HL-60 (cell line): Measurements from ENCODE around the gene TMUB2.

Experiments
- POLR2AphosphoS5 ChIP-seq: IDR thresholded peaks from 2 replicates; pipeline ENCODE4 v1.6.1; 2012; ENCODE audit warnings: low read depth
- TF ChIP-seq, protein P1 (sequence below): IDR thresholded peaks from one replicate; pipeline ENCODE4 v1.5.1; 2011; ENCODE audit warnings: low read length, control low read depth, inconsistent platforms; ENCODE audit not compliant: insufficient read depth

DNA sequence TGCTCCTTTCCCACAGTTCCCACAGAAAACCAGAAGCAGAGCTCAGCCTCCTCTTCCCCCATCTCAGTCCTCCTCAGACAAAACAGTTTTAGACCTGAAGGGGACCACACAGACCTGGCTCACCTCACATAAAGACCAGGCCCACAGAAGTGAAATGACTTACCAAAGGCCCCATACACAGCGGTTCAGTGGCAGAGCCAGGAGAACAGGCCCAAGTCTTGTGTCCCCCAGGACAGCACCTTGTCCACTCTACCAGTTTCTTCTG, 27.4 kb downstream of the TMUB2 start:
- TF ChIP-seq, protein P1, sequence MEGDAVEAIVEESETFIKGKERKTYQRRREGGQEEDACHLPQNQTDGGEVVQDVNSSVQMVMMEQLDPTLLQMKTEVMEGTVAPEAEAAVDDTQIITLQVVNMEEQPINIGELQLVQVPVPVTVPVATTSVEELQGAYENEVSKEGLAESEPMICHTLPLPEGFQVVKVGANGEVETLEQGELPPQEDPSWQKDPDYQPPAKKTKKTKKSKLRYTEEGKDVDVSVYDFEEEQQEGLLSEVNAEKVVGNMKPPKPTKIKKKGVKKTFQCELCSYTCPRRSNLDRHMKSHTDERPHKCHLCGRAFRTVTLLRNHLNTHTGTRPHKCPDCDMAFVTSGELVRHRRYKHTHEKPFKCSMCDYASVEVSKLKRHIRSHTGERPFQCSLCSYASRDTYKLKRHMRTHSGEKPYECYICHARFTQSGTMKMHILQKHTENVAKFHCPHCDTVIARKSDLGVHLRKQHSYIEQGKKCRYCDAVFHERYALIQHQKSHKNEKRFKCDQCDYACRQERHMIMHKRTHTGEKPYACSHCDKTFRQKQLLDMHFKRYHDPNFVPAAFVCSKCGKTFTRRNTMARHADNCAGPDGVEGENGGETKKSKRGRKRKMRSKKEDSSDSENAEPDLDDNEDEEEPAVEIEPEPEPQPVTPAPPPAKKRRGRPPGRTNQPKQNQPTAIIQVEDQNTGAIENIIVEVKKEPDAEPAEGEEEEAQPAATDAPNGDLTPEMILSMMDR, result no peak
- TF ChIP-seq POLR2AphosphoS5, result no peak; the same call in 1 of the 2 replicates
